ENCODE data around the gene TSTD2.

TSTD2 gene

DNA sequence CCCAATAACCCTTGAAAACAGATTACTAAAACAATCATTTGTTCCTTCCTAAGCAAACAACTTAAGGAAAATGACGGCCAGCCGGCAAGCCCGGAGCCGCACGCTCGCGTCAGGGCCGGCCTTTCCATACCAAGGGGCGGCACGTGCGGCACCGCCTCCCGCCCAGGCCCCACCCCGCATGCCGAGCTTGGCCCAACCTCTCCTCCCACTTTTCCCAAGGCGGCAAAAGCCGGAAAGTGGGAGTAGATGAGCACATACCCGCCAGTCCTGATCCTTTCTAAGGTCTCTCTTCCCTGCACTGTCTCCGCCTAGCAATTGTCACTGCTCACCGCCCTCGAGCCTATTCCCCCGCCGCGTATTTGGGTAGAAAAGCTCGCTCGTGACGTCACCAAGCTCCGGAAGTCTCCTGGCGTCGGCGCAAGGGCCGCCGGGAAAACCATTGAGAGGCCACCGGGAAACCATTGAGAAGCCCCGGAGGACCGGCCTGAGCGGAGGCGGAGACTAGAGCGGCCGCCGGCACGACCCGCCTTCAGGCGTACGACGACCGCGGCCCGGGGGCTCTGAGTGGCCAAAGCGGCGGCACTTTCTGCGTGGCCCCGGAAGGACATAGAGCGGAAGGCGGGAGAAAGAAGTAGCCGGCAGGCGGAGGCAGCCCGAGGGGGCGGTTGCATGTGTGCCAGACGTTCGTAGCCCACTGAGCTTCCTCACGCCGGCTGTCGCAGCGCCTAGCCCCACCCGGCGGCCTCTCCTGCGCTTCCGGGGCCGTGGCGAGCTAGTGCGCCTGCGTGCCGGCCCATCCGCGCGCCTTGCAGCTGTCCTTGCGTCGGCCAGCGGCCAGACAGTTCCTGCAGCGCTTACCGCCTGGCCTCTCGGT is at the start of gene TSTD2, which contains the start of gene NCBP1:
Gene TSTD2 (minus strand): TSS at position 384 of the 874 bp plus-strand sequence. CDS start 5,806 bp downstream, outside the sequence.
Gene NCBP1 (plus strand): TSS at position 837 of the 874 bp plus-strand sequence. CDS start 61 bp downstream, outside the sequence.
- DNase-seq (ENCODE audit: extremely low spot score, insufficient read length, low read depth), result peak; percentile 80
- peak; percentile 95 for FAIRE-seq

DNA sequence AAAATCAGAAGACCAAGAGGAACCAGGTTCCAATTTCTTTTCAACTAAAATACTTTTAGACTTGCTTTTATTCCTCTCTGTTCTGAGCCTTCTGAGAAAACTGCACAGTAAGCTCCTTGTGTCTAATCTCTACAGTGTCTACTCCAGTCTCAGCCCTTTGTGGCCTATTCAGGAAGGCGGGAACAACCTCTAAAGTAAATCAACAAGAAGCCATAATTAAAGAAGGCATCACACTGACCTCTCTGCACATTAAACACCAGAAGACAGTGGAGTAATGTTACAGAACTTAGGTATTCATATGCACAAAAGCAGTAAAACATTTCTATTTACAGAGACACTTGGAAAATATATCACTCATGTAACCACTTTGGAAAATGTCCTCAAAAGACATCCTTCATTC is 49.1 kb upstream of the TSTD2 start:
- FAIRE-seq, result no peak
- no peak for DNase-seq (ENCODE audit: extremely low spot score, insufficient read length, low read depth)

DNA sequence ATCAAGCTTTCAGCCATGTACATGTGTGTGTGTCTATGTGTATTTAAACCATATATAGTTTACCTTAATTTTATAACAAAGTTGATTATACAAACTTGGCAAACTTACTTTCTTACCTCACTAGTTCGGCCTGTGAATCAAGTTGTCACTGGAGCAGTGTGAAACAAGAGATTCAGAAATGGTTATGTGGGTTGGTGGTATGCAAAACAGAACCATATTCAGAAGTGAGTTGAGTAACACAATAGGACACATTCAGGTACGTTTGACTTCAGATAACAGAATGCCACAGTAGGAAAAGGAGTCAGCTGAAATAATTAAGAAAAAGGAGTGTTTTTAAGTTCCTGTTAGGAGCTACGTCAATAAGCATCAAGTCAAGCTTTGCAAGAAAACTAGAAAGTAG is 42.5 kb upstream of the TSTD2 start:
- FAIRE-seq (no peak), DNase-seq (ENCODE audit: extremely low spot score, insufficient read length, low read depth) (no peak)

- FAIRE-seq (no peak), DNase-seq (ENCODE audit: extremely low spot score, insufficient read length, low read depth) (no peak)
Observed at GRCh38 chr9:97673922-97674321, 40.8 kb upstream of the TSTD2 start.

- FAIRE-seq (no peak), DNase-seq (ENCODE audit: extremely low spot score, insufficient read length, low read depth) (no peak)
Observed at GRCh38 chr9:97672403-97672802, 39.2 kb upstream of the TSTD2 start.

DNA sequence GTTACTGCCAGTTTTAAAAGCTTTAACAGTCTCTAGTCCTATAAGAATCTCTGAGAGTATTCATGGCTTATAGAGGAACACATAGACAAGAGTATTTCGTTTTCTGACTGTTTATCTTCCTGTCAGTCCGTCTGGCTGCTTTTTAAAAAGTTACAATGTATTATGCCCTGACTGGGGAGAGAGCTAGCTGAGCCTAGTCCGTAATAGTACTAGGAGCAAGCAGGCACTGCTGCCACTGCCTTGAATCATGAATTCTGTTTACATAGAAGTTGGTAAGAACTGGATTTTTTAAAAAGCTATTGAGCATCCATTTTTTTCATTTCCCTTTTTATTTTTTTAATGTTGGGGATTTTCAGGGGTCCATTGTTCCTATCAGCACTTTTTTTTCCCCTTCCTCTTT is 37.4 kb upstream of the TSTD2 start:
- DNase-seq (ENCODE audit: extremely low spot score, insufficient read length, low read depth) (no peak), FAIRE-seq (no peak)

- DNase-seq (ENCODE audit: extremely low spot score, insufficient read length, low read depth) (no peak), FAIRE-seq (no peak)
Observed at GRCh38 chr9:97668485-97668884, 35.3 kb upstream of the TSTD2 start.

GRCh38 chr9:97666907-97667686 is 33.9 kb upstream of the TSTD2 start:
- DNase-seq (ENCODE audit: extremely low spot score, insufficient read length, low read depth) (no peak), FAIRE-seq (peak; percentile 9)

- FAIRE-seq (no peak), DNase-seq (ENCODE audit: extremely low spot score, insufficient read length, low read depth) (no peak)
Observed at GRCh38 chr9:97665742-97666141, 32.6 kb upstream of the TSTD2 start.

GRCh38 chr9:97660847-97661246 is 27.7 kb upstream of the TSTD2 start:
- no peak for FAIRE-seq
- no peak for DNase-seq (ENCODE audit: extremely low spot score, insufficient read length, low read depth)

DNA sequence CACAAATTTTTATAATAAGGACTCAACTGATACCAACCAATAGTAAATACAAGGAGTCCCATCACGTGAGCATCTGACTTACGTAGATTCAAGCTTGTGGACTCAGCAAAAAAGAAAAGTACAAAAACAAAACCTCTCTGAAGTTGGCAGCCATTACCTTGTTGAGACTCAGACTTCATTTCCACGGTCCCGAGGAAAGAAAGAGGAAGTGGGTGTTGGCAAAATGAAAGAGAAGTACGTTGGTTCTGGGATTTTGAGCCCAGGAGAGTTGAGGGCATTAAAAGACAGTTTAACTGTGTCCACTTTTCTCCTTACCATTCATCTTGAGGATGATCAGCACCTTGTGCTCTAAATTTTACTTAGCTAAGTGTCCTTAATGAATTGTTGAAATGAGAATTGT is 27.2 kb upstream of the TSTD2 start:
- FAIRE-seq (no peak), DNase-seq (ENCODE audit: extremely low spot score, insufficient read length, low read depth) (no peak)

DNA sequence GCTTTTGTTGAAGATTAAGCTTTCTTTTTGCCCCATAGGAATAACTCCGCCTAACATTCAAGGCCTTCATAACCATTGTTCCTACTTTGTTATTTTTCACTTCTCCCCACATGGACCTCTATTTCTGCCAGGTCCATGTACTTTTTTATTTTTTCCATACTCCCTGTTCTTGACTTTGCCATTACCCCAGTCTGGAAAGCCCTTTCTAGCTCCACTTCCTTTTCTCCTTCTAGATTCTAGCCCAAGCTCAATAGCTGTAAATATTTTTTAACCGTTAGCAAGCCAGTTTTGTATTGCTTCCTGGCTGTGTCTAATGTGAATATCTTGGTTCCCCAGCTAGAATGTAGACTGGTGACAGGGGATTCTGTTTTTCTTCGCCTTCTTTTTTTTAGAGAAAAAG is 26.6 kb upstream of the TSTD2 start:
- FAIRE-seq (no peak), DNase-seq (ENCODE audit: extremely low spot score, insufficient read length, low read depth) (no peak)

DNA sequence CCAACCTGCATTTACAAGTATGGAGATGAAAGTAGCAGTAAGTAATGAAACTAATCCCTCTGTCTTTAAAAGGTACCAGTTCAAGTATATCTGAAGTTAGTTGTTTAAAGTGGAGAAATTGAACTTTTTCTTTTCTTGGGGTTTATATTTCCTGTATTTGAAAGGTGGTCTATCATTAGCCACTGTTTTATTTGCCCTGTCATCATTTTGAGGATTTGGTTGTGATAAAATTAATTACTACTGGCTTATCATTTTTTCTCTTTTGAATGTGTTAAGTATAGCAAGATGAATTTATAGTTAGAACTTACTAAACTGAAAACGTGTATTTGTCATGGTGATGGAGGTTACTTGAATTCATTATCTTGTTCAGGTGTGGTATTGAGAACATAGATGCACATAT is 25.5 kb upstream of the TSTD2 start:
- no peak for FAIRE-seq
- no peak for DNase-seq (ENCODE audit: extremely low spot score, insufficient read length, low read depth)

GRCh38 chr9:97651646-97652045 is 18.5 kb upstream of the TSTD2 start:
- DNase-seq (ENCODE audit: extremely low spot score, insufficient read length, low read depth) (no peak), FAIRE-seq (no peak)

DNA sequence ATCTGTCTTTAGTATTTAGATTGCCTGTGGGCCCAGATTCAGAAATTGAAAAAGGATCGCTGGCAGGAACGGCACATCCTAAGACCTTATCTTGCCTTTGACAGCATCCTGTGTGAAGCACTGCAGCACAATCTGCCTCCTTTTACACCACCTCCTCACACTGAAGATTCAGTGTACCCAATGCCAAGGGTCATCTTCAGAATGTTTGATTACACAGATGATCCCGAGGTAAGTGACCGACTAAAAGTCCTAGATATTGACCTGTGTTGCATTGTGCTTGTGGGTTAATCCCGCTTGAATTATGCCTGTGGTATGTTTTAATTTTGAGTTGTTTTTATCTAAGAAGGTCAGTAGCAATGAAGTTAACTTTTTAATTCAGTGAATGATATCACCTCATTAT is 14.8 kb upstream of the TSTD2 start:
- DNase-seq (ENCODE audit: extremely low spot score, insufficient read length, low read depth), result no peak
- no peak for FAIRE-seq

DNA sequence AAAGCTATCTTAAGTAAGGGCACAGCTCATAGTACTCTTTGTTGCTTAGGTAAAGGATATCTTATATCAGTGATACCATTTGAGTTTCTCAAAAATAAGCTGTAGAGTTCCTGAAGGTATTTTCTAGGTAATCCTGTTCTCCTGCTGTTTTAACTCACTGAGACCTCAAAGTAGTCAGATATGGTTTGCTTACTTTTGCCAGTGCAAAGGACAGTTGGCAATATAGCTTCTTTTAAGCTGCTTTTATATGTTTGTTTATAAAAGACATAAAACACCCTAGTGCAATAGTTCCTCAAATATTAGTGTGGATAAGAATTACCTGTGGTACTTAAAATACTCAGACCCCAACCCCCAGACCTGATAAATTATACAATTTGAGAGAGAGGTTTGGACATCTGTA is 12.6 kb upstream of the TSTD2 start:
- FAIRE-seq (no peak), DNase-seq (ENCODE audit: extremely low spot score, insufficient read length, low read depth) (no peak)

DNA sequence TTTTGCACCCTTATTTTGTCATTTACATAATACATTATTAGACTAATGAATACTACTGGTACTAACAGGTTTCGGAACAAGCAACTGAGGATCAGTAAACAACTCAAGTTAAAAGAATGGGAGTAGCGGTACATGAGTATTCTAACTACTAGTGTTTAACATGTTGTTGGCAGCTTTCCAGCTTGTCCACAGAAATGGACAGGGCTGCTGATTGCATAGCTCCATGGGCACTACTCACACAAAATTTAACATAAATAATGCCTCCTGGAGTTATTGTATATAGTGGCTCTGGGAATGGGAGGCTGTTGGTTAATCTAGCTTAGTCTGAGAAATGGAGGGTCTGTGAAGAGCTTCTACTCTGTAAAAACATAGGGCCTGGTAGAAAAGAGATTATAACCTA is 7.2 kb upstream of the TSTD2 start:
- no peak for DNase-seq (ENCODE audit: extremely low spot score, insufficient read length, low read depth)

GRCh38 chr9:97638666-97639065 is 5.5 kb upstream of the TSTD2 start:
- no peak for FAIRE-seq

More for the DNA sequence above, 7.2 kb upstream of the TSTD2 start:
- no peak for FAIRE-seq

DNA sequence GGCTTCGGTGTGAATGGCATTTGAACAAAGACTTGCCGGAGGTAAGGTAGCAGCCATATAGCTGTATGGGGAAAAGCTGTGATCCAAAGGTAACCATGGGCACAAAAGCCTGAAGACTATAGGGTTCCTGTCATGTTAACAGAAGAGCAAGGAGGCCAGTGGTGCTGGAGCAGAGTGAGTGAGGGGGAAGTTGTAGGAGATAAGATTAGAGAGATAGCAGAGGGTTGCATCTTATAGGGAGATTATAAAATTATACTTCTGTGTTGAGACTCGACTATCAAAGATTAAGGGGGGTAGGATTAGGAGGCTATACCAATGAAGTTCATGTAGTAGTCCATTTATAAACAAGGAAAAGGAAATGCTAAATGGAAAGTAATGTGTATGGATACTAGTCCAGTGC is 3.7 kb upstream of the TSTD2 start:
- DNase-seq (ENCODE audit: extremely low spot score, insufficient read length, low read depth), result no peak
- FAIRE-seq, result no peak

More at GRCh38 chr9:97638666-97639065, 5.5 kb upstream of the TSTD2 start:
- DNase-seq (ENCODE audit: extremely low spot score, insufficient read length, low read depth), result no peak

DNA sequence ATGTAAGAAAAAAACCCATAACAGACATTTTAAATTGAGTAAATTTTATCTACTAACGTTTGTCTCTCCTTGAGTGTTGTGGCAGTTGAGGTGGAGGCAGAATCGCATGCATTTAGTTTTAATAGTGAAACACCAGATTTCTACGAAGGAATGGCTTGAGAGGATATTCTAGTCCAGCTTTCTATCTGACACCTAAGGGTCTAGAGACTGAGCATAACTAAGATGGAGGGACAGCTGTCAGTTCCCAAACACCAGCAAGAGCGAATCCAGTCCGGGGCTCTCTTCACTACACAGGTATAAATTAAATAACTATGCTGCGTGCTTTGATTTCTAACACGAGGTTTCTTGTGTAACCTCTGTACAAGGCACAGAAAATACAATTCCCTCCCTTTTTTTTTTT is 1.9 kb upstream of the TSTD2 start:
- DNase-seq (ENCODE audit: extremely low spot score, insufficient read length, low read depth) (no peak), FAIRE-seq (no peak)

DNA sequence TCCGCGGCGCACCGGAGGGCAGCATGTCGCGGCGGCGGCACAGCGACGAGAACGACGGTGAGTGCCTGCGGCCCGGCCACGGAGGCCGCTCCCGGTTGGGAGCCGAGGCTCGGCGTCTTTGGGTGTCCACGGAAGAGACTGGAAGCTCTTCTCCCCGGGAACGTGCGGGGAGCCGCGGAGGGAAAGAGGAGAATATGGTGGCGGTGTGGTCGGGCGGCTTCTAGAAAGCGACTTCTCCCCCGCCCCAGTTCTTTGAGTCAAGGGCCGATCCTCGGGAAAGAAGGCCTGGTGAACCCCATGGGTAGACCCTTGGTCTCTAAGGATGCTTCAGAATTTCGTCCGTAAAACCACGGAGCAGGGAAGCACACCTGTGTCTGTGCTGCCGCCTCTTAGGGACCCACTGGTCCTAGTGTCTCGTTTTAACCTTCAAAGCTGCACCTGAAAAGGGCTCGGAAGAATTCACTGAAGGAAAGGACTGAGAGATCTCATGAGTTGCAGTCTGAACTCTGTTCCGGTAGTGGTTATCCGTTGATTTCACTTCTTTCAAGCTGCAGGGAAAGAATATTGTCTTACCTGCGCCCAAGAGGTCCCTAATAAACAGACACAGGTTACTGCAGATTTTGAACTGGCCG is 807 bp upstream of the TSTD2 start:
- no peak for DNase-seq (ENCODE audit: extremely low spot score, insufficient read length, low read depth)
- peak; percentile 50 for FAIRE-seq

All from GM18507 (cell line).